Activated T-cell treated with anti-CD3 and anti-CD28 coated beads, Interleukin-2, amount 50 U/mL, for 72 hours (primary cell): Measurements from ENCODE around the gene TRIM36. TPM values are rescaled to one million over a fixed set of nuclear protein-coding genes. Genes with fewer than 3 reads are reported as not detected.

Experiments used
- ATAC-seq, 2 donors: fragments of 150-1000 bp; cut with Tn5 transposase; replicated peaks in 1 of 2; 2 replicates each; pipeline ENCODE4 v1.10.0; 2021; ENCODE audit warnings: moderate library complexity in 2 of 2, mild to moderate bottlenecking in 1 of 2
- DNase-seq, 2 donors: peaks; one replicate each; pipeline ENCODE4 v3.0.0; 2021 to 2022; ENCODE audit warnings: mixed read lengths in 1 of 2
- H3K27ac Mint-ChIP-seq: one replicate; pipeline ENCODE4 v1.8.0; 2022; ENCODE audit warnings: mild to moderate bottlenecking, moderate library complexity, mixed read lengths
- H3K27me3 Mint-ChIP-seq: one replicate; pipeline ENCODE4 v1.8.0; 2022; ENCODE audit warnings: low read depth, mixed read lengths
- H3K36me3 Mint-ChIP-seq, 2 donors: one replicate each; pipeline ENCODE4 v1.8.0; 2022; ENCODE audit warnings: mixed read lengths in 2 of 2, mild to moderate bottlenecking in 1 of 2; ENCODE audit not compliant: insufficient read depth in 2 of 2
- H3K4me1 Mint-ChIP-seq: one replicate; pipeline ENCODE4 v1.8.0; 2022; ENCODE audit warnings: low read depth, mixed read lengths
- H3K4me3 Mint-ChIP-seq, 2 donors: one replicate each; pipeline ENCODE4 v1.8.0; 2022; ENCODE audit warnings: mild to moderate bottlenecking in 2 of 2, mixed read lengths in 2 of 2, moderate library complexity in 2 of 2
- H3K9me3 Mint-ChIP-seq, 2 donors: one replicate each; pipeline ENCODE4 v1.8.0; 2022; ENCODE audit warnings: mixed read lengths in 2 of 2
- total RNA-seq, 2 donors: library from RNA; stranded (reverse); gene quantifications; one replicate each; pipeline ENCODE4 v1.2.3, GENCODE V29; 2022

TRIM36 gene
- total RNA-seq, 2 donors from 2014 or later, result not detected

DNA sequence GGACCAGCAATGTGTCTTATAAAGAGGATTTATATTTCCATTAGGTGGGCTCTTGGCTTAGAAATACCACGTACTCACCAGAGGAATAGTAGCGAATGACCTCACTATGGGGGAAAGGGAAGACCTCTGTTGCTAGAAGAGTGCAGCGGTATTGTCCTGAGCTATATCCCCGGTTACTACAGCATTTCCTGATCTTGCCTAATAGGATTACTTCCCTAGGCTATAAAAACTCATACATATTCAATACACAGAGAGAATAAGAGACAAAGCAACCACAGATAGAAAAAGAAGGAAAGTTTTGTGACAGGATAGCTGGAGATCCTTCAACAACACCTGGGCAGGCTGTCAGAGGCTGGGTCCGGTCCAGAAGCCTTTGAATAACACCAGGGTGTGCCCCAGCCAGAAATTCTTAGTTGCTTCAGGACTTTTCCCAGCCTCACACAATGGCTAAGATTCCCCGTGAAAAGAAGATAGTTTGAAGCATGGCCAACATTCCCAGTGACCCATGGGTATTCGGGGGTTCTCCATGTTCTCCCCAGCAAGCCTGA, 85.4 kb downstream of the TRIM36 start:
- no peak overlapping the region for H3K27ac Mint-ChIP-seq
- ATAC-seq (no peak), DNase-seq (no peak)
- no peaks in the 10 kb centered on the region for H3K36me3 Mint-ChIP-seq
- H3K27me3 Mint-ChIP-seq, result peaks cover 28% of the 10 kb centered on the region
- no peaks in the 10 kb centered on the region for H3K9me3 Mint-ChIP-seq
- H3K4me3 Mint-ChIP-seq, result no peak overlapping the region
- no peaks in the 10 kb centered on the region for H3K4me1 Mint-ChIP-seq

DNA sequence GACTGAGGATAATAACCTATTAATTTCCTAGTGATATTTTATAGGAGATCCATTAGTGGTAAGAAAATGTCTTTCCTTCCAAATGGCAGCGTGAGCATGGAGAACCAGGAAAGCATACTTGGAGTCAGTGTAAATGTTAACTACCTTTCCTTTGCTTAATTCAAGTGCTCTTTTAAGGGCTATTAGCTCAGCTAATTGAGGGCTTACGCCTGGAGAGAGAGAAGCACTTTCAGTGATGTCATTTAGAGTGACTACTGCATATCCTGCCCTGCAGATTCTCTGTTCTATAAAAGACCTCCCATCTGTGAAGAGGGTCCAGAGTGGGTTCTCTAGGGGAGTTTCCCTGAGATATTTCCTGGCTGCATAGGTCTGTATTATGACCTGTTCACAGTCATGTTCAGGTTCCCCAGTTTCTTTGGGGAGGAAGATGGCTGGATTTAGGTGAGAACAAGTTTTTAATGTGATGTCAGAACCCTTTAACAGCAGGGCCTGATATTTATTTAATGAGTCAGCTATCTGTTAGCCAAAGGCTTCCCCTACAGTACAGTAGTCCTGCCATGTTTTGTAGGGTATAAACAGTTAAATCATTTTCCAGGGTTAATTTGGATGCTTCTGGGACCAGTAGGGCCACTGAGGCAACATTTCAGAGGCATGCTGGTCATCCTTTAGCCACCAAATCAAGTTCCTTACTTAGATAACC, 89.6 kb downstream of the TRIM36 start:
- ATAC-seq (no peak), DNase-seq (no peak)
- H3K9me3 Mint-ChIP-seq, result no peaks in the 10 kb centered on the region
- no peaks in the 10 kb centered on the region for H3K36me3 Mint-ChIP-seq
- no peak overlapping the region for H3K27ac Mint-ChIP-seq
- H3K4me3 Mint-ChIP-seq, result no peak overlapping the region
- peaks cover 23% of the 10 kb centered on the region for H3K27me3 Mint-ChIP-seq
- H3K4me1 Mint-ChIP-seq, result no peaks in the 10 kb centered on the region

Other genes starting within 250 kb of the TRIM36 start
- 10 to 100 TPM; 47.5 TPM for gene PGGT1B, start 93.0 kb upstream of the TRIM36 start, total RNA-seq
- 1 to 10 TPM; 1.9 to 2.1 TPM for gene CCDC112, start 126.7 kb upstream of the TRIM36 start, total RNA-seq